Gastroesophageal sphincter (tissue), 4 donors: Measurements from ENCODE around the gene PAXIP1. TPM values are rescaled to one million over a fixed set of nuclear protein-coding genes. Genes with fewer than 3 reads are reported as not detected.
A peak's percentile ranks its signal among the peaks of the same experiment; 100 is the strongest.

ENCODE experiments used
- ATAC-seq: fragments of 150-250 bp; one replicate; pipeline ENCODE4 v1.9.1; 2016; ENCODE audit warnings: mild to moderate bottlenecking, moderate library complexity
- H3K27ac ChIP-seq, 4 donors: fragments of 200-600 bp; sonication (generic) in 3 of 4; 1 replicate in 3 of 4; 2 replicates in 1 of 4; pipeline ENCODE4 v1.5.1; 2016 to 2019
- H3K27me3 ChIP-seq: fragments of 200-600 bp; sonication (generic); one replicate; pipeline ENCODE4 v1.5.1; 2019
- H3K36me3 ChIP-seq, 2 donors: fragments of 200-600 bp; sonication (generic); one replicate each; pipeline ENCODE4 v1.5.1; 2019; ENCODE audit warnings: control low read depth in 1 of 2
- H3K4me1 ChIP-seq, 3 donors: fragments of 200-600 bp; sonication (generic); 1 replicate in 2 of 3; 2 replicates in 1 of 3; pipeline ENCODE4 v1.5.1; 2016 to 2019; ENCODE audit warnings: control low read depth in 2 of 3
- H3K4me3 ChIP-seq, 2 donors: fragments of 200-600 bp; sonication (generic); one replicate each; pipeline ENCODE4 v1.5.1; 2019; ENCODE audit warnings: mild to moderate bottlenecking in 1 of 2, moderate library complexity in 1 of 2
- H3K9me3 ChIP-seq, 3 donors: fragments of 200-600 bp; sonication (generic); one replicate each; pipeline ENCODE4 v1.5.1; 2017 to 2019; ENCODE audit warnings: control low read depth in 2 of 3
- EP300 ChIP-seq: sonication (generic); formaldehyde crosslinking; IDR thresholded peaks from one replicate; pipeline ENCODE4 v1.6.1; 2017; ENCODE audit warnings: antibody characterized with exemption, mild to moderate bottlenecking
- POLR2A ChIP-seq, 2 donors: fragments of 450-650 bp; IDR thresholded peaks; one replicate each; pipeline ENCODE4 v1.6.1; 2017; ENCODE audit warnings: antibody characterized with exemption in 2 of 2, mild to moderate bottlenecking in 2 of 2, moderate library complexity in 1 of 2
- POLR2AphosphoS5 ChIP-seq: sonication (generic); formaldehyde crosslinking; IDR thresholded peaks from one replicate; pipeline ENCODE4 v1.6.1; 2017; ENCODE audit warnings: antibody characterized with exemption
- WGBS, 2 donors: methylation state at CpG; one replicate each; pipeline ENCODE4 v1.1.5; 2018; ENCODE audit warnings: low coverage in 1 of 2; 5-methylcytosine and 5-hydroxymethylcytosine counted together
- total RNA-seq, 4 donors: library from RNA; depleted of rRNA; stranded (reverse); fragments of >200 nt; gene quantifications; one replicate each; pipeline ENCODE4 v1.1.0, GENCODE V29; 2016
- TF ChIP-seq, protein P1 (sequence below), 4 experiments: fragments of 200-600 bp in 2 of 4; fragments of 450-650 bp in 2 of 4; sonication (generic) in 1 of 4; IDR thresholded peaks; one replicate each; pipeline ENCODE4 v1.5.1; 2017 to 2019; ENCODE audit warnings: antibody characterized with exemption in 4 of 4, mild to moderate bottlenecking in 2 of 4, moderate library complexity in 2 of 4

Gene PAXIP1
- total RNA-seq, 4 donors from 2014 or later: 8.1 to 14.3 (median 10.6) TPM

DNA sequence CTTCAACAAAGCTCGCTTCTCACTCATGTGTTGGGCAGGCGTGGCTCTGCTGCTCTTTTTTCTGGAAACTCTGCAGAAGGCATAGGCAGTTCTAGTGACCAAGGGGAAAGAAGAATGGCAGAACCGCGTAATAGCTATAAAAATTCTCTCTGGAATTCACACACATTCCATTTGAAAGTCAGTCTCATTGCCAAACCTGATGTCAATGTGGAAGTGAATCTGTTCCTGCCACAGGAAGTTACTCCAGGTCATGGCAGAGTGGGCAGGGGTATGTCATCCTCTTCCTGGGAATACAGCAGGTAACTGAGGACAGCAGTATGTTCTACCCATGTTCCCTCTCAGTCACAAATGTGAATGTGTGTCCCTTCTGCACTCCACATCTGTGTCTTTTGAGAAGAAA lies 8.2 kb upstream of the PAXIP1 start:
- no peak for TF ChIP-seq EP300
- TF ChIP-seq, protein P1, sequence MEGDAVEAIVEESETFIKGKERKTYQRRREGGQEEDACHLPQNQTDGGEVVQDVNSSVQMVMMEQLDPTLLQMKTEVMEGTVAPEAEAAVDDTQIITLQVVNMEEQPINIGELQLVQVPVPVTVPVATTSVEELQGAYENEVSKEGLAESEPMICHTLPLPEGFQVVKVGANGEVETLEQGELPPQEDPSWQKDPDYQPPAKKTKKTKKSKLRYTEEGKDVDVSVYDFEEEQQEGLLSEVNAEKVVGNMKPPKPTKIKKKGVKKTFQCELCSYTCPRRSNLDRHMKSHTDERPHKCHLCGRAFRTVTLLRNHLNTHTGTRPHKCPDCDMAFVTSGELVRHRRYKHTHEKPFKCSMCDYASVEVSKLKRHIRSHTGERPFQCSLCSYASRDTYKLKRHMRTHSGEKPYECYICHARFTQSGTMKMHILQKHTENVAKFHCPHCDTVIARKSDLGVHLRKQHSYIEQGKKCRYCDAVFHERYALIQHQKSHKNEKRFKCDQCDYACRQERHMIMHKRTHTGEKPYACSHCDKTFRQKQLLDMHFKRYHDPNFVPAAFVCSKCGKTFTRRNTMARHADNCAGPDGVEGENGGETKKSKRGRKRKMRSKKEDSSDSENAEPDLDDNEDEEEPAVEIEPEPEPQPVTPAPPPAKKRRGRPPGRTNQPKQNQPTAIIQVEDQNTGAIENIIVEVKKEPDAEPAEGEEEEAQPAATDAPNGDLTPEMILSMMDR (IDR thresholded peaks at IDR 0.05): no peak
- no peak for TF ChIP-seq POLR2A (IDR thresholded peaks at IDR 0.05)
- TF ChIP-seq POLR2AphosphoS5: no peak
- H3K4me1 ChIP-seq: no peaks in the 10 kb centered on the region
- H3K27me3 ChIP-seq: no peaks in the 10 kb centered on the region
- WGBS, 2 donors: 82 to 100% methylated on average over 2 to 4 of the region's 4 CpGs
- peaks cover 0 to 4% of the 10 kb centered on the region in 2 donors for H3K36me3 ChIP-seq
- no peak overlapping the region for H3K27ac ChIP-seq
- ATAC-seq: no peak
- H3K4me3 ChIP-seq: no peak overlapping the region
- H3K9me3 ChIP-seq: no peaks in the 10 kb centered on the region

DNA sequence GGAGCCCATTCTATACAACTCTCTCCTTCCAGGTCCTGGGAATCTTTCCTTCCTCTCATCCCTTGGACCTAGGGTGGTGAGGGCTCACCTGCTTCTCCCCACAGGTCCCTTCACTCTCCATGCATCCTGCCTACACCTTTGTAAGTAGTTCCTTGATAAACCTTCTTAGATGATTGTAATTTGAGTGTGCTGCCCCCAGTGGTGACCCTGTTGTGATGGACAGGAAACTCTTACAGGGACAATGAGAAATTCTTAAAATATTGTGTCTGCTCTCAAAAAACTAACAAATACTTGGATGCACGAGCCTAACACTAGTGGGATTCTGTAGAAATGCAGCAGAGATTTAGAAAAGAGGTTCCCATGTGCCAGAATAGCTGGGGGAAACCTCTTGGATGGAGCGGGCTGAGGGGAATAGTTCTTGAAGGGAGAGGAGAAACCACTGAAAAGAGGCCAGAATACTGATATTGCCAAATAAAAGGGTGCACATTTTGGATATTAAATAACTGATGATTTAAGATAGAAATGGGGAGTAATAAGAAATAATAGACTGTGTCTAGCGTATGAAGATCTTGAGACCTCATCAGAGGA lies 6.7 kb upstream of the PAXIP1 start:
- no peak for TF ChIP-seq EP300
- TF ChIP-seq, protein P1 (IDR thresholded peaks at IDR 0.05): peak in 1 of 4 experiments; percentile 7
- WGBS, 2 donors: 58 to 69% methylated on average over 3 of the region's 3 CpGs
- H3K9me3 ChIP-seq: no peaks in the 10 kb centered on the region
- no peak for ATAC-seq
- H3K4me1 ChIP-seq: peaks cover 0 to 4% (median 0%) of the 10 kb centered on the region in 3 donors
- H3K36me3 ChIP-seq: peaks cover 0 to 10% of the 10 kb centered on the region in 2 donors
- no peak overlapping the region for H3K27ac ChIP-seq
- no peak overlapping the region for H3K4me3 ChIP-seq
- no peaks in the 10 kb centered on the region for H3K27me3 ChIP-seq

DNA sequence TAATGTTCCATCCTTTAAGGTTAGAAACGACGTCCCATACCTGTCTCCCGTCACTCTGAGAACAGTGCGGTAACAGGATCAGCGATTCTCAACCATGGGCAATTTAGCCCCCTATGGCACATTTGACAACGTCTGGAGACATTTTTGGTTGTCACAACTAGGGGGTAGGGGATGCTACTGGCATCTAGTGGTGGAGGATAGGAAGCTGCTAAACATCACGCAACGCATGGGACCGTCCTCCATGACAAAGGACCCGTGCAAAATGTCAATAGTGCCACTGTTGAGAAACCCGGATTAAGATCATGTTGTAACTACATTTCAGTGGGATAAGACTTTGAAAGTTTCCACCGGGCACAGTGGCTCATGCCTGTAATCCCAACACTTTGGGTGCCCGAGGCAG lies 5.0 kb upstream of the PAXIP1 start:
- WGBS, 2 donors: 39 to 59% methylated on average over 11 to 13 of the region's 13 CpGs
- peaks cover 0 to 11% (median 0%) of the 10 kb centered on the region in 3 donors for H3K4me1 ChIP-seq
- peaks cover 0 to 10% of the 10 kb centered on the region in 2 donors for H3K36me3 ChIP-seq
- TF ChIP-seq EP300: no peak
- TF ChIP-seq, protein P1 (IDR thresholded peaks at IDR 0.05): peak in 2 of 4 experiments; percentile 6 to 30
- H3K27me3 ChIP-seq: no peaks in the 10 kb centered on the region
- no peak for ATAC-seq
- no peaks in the 10 kb centered on the region for H3K9me3 ChIP-seq
- H3K27ac ChIP-seq: no peak overlapping the region
- H3K4me3 ChIP-seq: no peak overlapping the region

- WGBS, 2 donors: 0% methylated on average over 6 to 7 of the region's 78 CpGs
- Histone ChIP-seq H3K9me3 (no peaks in the 10 kb centered on the region), H3K4me1 (peaks cover 0 to 32% (median 0%) of the 10 kb centered on the region in 3 donors), H3K27ac (peak overlapping the region; percentile 48 to 94 (median 90)), H3K36me3 (peaks cover 0 to 14% of the 10 kb centered on the region in 2 donors), H3K4me3 (peak overlapping the region; percentile 67 to 71), H3K27me3 (no peaks in the 10 kb centered on the region)
- ATAC-seq: peak; percentile 93
- peak; percentile 75 for TF ChIP-seq POLR2AphosphoS5
- TF ChIP-seq, protein P1 (IDR thresholded peaks at IDR 0.05): peak in 1 of 4 experiments; percentile 7
- peak; percentile 67 to 94 for TF ChIP-seq POLR2A (IDR thresholded peaks at IDR 0.05)
- TF ChIP-seq EP300: no peak
These were observed 671 bp upstream of the PAXIP1 start for GRCh38 chr7:155003376-155004214.
